ENCODE results near the gene SETD3.

SETD3 gene

DNA sequence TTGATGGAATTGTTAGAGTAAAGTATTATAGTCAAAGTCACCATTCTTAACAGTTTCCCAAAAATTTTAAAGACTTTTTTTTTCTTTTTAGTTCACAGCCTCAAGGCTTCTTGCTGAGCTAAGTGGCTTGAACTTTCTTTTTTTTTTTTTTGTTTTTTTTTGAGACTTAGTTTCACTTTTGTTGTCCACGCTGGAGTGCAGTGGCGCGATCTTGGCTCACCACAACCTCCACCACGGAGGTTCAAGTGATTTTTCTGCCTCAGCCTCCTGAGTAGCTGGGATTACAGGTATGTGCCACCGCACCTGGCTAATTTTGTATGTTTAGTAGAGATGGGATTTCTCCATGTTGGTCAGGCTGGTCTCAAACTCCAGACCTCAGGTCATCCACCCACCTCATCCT lies 92.8 kb downstream of the SETD3 start:
- DNase-seq = no peak

DNA sequence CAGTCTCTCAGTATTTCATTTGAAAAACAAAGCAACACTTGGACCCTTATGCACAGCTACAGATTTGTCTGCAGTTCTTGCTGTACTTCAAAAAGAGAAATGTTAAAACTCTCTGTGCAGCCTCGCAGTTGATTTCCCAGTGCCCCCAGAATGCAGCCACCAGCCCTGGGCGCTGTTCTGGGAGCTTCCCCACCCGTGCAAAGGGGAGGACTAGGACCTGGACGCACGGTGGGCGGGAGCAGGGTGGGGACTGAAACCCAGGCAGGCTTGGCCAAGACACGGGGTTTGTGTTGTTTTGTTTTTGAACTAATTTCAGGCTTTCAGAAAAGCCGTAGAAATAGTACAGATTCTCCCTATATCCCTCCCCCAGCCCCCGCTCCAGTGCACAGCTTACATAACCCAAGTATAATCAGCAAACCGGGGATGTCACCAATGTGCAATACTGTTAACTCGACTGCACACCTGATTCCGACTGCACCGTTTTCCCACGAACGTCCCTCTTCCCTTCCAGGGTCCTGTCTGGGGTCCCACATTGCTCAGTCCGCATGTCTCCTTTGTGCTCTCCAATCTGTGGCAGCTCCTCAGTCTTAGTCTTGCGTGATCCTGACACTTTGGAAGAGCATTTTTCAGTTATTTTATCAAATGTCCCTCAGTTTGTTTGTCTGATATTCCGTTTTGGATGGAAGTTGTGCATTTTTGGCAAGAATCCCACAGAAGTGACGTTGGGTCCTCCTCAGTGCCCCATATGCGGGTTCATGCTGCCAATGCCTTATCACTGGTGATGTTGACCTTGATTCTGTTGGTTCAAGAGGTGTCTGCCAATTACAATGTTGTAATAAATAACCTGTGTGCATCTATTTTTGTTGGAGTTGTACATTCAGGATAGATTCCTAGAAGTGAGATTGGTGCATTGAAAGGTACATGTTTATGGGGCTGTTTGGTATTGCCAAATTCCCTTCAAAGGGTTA lies 95.9 kb downstream of the SETD3 start:
- DNase-seq = no peak

DNA sequence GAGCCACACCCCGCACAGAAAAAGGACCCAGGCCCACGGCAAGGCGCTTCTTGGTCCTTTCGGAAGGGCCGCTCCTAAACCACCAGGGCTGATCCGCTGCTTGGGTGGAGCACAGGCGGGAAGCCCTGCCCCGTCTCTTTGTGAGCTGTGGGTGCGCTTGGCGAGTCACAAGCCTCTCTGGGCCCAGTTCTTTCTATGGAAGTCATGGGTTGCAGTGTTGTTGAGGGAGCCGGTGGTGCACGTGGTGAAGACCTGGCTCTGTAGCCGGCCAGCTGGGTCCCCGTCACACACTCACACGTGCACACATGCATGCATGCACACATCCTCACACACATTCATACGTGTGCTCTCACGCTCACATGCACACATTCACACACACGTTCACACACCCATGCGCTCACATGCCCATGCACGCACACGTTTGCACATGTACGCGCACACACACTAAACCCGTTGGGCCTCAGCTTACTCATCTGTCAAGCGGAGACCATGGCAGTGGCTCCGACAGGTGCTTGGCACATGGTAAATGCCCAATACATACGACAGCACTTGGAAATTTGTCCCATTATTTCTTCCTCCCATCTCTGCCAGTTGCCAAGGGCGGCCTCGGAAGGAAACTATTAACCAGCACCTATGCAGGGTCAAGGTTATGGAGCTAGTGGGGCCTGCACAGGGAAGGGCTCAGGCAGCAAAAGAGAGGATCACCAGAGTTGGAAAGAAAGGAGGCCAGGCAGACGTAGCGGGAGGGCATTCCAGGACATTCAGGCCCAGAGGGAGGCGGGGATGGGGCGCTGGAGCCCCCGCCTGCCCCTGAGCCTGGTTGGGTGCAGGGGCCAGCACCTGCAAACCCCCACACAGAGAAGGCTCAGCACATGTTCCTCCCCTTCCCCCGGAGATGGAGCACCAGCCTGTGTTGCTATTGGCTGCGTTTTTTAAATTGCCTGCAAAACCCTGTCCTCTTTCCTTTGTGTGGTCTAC lies 96.9 kb downstream of the SETD3 start:
- no peak for DNase-seq

DNA sequence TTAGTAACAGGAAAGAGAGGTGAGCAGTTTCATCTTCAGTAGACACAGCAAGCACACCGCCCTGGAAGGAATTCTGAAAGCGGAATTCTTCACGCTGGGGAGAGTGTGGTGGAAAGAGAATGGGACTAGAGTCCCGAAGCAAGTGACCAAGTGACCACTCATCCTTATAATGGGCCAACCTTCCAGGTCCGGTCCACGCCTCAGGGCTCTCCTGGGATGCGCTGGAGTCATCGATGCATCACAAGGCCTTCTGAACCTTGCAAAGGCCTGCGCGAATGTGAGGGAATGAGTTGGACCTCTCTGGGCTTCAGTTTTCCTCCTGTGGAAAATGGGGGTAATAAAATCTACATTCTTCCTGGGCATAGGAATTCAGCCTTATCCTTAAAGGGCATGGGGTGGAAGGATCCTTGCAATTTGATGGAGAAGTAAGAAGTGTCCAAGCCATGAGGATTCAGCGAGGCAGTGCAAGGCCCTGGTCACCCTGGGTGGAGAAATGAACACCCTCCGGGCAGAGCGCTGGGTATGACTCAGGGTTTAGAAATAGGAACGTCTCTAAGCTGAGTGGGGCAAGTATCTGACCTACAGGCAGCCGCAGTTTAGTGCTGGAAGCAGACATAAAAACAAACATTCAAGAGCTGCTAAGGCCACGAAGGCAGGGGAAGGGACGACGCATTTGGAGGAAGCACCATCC lies 97.7 kb downstream of the SETD3 start:
- no peak for DNase-seq

DNA sequence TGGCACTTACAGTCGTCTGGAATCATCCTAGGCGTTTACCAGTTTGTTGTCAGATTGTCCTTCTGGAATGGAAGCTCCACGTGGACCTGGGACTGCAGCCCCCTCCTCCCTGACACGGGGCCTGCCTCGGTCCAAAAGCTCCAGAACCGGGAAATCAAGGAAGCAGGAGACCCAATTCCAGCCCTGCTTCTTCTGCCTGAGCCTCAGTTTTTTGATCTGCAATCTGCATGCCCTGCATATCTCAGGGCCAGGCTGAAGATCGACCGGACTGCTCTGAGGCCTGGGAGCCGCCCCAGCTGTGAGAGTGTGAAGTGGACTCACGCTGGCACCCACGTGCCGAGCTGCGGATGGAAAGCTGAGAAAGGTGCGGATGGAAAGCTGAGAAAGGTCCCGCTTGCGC lies 98.6 kb downstream of the SETD3 start:
- no peak for DNase-seq

DNA sequence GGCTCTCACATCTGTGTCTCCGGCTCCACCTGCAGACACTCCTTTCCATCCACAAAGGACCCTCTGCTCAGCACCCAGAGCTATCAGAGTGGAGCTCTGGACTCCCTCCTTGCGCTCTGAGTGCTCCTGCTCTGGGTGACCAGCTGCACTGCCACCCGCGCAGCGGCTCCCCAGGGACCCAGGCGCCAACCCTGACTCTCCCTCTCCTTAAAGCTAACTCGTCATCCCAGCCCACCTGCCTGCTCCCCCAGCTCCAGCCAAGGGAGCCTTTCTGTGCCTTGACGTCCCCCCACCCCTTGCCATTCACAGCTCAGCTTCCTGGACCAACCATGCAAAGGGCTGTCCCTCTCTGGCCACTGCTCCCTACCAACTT lies 99.0 kb downstream of the SETD3 start:
- DNase-seq = no peak

DNA sequence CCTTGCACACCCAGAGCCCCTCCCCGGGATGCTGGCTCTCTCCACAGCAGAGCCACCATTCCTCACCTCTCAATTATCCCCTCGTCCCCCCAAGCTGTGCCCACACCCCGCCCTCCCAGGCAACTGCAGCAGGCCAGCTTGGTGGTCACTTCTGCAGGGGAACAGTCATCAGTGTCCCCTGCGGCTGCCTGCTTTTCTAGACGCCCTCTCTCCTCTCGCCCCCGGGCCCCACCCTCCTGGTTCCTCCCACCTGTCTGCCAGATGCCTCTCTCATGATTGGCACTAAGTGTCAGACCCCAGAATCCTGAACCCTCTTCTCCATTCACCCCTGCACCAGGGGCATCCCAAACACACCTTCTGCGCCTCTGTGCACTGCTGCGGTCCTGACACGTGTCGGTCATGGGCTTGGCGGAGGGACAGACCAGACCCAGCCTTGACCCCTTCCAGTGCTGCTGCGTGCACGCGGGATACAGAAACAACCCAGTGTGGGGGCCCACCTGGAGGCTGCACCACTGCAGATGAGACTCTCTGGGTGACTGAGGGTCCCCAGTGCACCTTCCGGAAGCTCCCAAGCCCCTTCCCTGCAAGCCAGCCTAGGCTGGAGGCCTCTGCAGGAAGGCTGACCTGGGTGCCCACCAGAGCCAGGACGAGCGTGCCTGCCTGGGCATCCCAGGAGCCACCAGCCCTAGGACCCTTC lies 99.5 kb downstream of the SETD3 start:
- DNase-seq = no peak

DNA sequence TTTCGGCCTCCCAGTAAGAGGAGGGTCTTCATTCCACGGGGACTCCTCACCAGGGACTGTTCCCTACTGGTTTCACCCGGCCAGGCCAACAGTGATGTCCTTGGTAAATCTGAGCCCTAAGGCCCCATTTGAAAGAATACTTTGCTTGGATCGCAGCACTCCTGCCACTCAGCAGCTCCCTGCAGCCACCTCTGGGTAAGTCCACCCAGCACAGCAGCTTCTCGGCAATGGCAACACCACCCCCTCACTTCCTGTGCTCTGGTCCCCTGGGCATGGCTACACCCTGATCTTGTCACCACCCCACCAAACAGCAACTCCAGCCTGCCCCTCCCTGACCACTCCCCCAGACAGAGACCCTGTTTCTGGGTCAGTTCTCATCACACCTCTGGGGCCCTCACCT lies 100.3 kb downstream of the SETD3 start:
- DNase-seq = no peak

DNA sequence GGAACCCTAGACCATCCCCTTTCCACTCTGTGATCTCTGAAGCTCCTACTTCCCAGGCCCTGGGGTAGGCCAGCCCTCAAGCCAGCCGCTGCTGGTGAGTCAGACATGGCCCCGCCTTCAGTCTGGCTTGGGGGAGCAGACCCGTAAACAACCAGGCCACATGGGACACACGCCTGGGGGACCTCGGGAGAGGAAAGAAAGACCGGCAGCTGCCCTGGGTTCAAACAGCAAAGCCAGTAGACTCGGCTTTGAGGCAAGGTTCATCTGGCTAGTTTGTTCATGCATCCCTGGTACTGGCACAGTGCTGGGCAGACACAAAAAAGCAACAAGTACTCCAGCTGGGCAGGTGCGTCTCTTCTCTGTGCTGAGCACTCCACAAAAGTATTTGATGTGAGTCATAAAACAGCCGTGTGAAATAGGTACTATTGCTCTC lies 101.9 kb downstream of the SETD3 start:
- peak; percentile 40 for DNase-seq

DNA sequence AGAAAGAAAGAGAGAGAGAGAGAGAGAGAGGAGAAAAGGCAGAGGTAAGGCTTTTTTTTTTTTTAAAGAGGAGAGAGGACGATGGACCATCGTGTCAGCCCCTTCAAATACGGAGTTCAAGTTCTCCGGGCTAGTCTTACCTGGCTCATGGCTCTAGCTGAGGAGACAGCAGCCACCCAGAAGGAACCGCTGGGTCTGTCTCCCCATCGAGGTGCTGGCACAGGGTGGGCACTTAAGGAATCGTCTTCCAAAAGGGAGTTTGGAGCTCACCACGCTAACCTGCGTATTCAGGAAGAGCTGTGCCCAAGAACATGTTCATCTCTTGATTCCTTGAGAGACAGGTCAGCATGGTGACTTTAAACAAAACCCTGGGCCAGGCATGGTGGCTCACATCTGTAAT lies 102.7 kb downstream of the SETD3 start:
- DNase-seq = no peak

DNA sequence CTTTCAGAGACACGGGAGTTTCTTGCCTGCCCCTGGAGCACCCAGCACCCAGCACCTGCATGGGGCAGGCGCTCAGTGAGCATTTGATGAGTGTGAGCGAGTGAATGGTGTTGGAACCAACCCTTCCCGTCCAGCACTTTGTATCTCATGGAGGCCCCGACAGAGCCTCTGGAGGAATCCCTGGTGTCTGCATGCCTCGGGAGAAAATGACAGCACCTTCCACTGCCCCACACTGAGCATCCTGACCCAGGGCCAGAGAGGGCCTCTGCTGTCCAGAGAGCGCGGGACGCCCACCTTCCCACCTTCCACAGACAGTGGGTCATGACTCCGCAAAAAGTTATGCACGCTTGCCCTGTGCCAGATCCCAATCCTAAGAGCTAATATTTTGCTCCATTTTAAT lies 105.7 kb downstream of the SETD3 start:
- DNase-seq = no peak

DNA sequence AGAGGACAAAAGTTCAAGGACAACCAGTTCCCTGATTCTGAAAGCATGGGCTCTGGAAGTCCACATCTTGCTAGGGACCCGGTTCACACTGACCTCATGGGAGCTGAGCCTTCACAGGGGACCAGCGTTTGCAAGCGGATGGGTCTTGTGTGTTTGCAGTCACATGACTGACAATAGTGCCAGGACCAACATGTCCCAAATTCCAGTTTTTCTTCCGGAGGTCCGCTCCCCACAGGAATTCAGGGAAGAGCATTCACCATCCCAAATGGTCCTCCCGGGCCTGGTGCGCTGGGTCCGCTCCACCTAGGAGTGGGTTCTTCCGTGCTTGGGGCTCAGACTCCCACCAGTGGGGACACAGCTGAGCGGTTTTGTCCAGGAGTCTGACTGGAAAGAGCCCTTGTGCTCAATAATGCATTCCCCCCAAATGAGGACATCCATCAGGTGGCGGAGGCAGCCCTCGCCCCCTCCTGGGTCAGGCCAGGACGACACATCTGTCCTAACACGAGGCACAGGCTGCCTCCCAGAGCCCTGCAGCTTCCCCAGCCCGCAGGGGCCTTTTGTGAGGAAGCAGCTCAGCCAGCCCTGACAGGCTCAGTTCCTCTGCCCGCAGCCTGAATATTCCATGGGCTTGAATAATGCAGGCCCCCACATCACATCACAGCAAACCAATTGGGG lies 116.9 kb downstream of the SETD3 start:
- DNase-seq = no peak

DNA sequence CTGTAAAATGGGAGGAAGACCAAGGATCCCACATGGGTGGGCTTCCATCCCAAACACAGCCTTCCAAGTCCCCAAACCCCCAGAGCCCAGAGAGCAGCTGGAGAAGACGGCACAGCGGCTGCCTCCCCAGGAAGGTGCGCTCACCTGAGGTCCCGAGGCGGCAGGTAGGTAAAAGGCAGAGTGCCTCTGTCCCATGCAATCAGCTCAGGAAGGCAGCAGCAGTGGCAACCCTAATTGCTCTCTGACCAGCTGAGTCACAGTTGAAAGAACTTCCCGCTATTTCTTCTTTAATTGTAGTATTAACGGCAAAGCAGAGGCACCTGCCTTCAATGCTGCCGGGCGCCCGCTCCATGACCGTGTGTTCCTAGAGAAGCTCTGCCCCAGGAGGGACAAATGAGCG lies 117.6 kb downstream of the SETD3 start:
- DNase-seq = no peak

DNA sequence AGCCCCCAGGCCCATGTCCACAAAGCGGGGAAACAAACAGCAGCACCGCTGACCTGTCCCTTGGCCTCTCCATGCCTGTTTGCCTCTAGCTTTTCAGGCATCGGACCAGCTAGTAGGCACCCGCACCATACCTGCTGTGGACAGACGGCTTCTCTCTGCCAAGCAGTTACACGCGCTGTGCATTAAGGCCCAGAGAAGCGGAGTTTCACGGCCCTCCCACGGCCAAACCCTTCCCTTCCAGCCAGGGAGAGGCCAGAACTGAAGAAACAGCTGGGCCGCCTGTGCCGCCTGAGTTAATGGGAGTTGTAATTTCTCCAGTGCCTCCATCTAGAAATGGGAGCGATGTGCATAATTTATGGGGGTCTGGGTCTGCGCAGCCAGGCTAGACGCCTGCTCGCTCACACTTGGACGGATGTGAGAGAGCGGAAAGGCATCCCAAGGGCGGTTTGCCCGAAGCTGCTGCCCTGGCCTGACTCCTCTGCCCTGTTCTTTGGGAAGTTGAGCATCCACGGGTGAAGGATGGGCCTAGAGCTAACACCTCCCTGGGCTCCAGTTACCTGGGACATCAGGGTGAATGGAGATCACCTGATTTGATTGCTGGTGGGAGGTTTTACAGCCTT lies 119.0 kb downstream of the SETD3 start:
- DNase-seq = no peak

DNA sequence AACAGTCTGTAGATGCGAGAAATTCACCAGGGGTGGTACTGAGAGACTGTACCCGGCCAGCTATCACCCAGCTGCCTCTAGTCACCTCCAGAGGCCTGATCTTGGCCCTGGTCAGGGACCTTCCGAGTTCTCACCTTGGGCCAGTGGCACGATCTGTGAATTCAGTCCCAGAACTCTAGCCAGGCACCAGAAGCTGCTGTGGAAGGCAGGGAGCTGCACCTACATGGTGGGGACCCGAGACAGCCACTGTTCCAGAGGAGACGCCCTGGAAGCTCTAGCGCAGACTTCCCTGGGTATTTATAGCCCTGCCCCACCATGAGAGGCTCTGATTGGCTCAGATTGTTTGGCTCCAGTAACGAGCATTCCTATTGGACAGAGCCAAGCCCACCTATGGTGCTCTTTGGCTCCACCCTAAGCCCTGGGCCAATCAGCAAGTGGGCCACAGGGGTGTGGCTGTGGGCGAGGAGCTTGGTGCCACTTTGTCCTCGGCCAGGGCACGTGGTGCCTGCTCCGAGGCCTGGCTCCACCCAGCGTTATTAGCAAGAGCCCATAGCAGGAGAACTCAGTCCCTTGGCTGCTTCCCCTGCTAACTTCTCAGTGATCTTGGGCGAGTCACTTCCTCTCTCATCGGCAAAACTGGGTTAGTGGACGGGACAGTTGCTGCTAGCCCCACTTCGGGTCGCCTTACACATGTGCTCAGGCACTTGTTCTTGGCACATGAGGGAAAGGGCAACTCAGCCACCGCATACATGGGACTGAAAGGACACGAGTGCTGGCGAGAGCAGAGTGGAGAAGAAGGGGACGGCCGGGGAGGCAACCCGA lies 119.7 kb downstream of the SETD3 start:
- no peak for DNase-seq

DNA sequence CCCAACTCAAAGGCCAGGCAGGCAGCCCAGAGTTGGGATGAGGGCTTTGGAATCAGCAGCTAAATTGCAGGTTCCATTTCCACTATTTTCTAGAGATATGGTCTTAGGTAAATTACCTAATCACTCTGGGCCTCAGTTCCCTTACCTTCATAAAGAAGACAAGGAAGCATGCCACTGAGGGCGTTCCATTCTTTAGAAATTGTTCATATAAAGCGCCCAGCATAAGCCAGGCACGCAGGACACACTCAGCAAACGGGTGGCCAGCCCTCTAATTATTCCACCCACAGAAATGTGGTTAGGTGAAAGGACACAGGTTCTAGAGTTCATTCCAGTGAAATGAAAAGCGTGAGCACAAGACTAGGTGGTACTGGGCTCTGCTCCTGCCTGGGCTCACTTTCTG lies 120.8 kb downstream of the SETD3 start:
- no peak for DNase-seq

DNA sequence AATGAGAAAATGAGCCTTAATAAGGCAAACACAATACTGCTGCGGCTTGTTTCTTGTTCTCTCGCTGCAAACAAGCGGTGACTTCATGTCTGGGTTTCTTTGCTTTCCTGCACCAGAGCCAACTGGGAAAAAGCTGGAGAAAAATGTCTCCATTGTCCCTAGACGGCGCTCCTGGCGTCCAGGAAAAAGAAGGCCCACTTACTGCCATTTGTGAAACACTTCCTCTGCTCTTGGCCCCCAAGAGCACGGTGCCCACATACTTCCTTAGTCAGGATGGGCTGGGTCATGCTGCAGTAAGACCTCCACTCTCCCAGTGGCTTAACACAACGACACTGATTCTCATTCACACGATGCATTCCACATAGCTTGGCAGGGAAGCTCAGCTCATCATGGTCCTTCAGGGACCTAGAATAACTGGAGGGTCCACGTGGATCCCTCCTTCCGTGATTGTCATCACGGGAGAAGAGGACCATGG lies 122.7 kb downstream of the SETD3 start:
- DNase-seq = no peak

DNA sequence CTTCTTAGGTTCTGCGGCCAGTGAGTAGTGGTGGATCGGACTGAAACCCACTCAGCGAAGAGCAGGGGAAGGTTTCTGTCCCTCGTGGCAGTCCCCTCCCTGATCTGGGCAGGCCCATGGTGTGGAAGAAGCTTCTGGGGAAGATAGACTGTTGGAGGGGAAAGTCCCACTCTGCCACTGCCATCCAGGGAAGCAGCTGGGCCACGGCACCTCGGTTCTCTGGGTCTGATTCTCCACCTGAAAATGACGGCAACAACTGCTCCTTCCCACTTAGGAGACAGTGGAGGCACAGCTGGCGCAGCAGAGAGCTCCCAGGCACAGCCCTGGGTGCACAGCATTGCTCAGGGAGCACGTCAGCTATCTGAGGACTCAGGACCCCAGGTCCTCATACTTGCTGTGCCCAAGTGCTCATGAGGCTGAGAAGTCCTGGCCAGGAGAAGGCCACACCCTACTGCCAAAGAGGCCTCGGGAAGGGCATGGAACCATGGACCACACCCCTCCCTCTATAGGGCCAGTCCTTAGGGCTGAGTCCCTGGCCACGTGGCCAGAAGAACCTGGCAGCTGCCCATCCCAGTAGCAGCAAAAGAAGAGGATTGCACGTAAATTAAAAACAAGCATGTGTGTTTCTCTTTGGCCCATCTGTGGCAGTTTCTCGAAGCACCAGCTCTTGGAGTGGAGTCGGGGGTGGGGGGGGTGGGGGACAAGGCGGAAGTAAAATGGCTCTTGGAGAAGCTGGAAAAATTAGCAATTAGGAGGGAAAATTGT lies 123.3 kb downstream of the SETD3 start:
- DNase-seq = no peak

DNA sequence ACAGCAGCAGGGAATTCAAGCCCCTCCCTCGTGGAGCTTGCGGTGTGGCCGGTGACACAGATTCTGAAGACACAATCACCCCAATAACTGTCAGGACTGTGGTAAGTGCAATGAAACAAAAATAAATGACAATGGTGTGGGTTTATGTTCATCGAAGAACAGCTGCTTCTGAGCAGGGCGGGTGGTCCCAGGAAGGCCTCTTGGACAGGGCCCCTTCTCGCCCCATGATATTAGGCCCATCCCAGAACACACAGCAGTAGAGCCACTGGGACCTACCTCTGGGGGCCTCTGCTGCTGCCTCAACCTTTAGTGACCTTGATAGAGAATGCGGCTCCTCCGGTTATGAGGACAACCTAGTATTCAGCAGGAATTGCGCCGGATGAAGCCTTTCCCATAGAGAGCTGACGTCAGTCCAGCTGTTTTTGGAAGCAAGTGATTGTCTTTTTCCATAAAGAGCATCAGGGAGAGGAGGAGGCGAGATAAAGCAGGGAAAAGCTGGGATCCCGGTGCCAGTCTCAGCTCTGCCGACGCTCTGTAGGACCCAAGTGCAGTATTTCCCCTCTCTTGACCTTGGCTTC lies 124.5 kb downstream of the SETD3 start:
- DNase-seq = no peak

Measured in DMS79 (cell line).